ENCODE measurements around the gene ELOVL1.
"Not testable (repeated sequence)": the region's sequence is repeated elsewhere in the genome, so short reads cannot be mapped to it uniquely, and the experiment has no call there.

Gene ELOVL1

DNA sequence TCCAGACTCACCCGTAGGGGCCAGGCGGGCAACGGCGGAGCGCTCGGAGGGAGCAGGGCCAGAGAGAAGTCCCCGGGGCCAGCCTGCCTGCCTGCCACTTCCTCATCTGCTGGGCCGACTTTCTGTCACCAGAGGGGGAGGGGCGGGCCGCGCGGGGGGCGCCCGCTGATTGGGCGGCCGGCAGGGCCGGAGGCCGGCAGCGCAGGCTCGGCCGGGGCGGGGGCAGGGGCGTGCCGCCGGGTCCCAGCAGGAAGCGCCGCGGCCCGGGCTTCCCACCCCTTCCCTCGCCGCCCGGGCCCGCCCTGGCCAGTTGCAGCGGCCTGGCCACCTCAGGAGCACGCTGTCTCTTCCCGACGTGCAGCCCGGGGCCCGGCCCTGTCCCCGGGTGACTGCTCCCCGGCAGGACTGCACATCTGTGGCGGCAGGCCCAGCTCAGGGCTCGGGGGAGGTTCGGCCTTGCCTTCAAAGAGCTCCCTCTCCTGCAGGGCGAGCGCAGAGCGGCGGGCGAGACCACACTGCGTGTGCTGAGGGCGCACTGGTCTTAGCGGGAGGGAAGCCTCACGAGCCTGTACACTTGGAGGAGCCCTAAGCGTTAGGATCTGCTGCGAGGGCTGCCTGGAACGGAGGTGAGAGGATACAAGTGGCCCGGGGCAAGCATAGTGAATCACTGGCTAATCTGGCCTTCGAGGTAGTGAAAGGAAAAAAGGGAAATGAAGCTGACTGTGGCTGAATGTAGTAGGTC, at the start of gene ELOVL1:
Gene ELOVL1, minus strand, starts transcription at position 108 of the 742 bp plus-strand sequence. CDS start 2,402 bp downstream, outside the sequence.
- peaks cover 28% of the 10 kb centered on the region for H3K79me2 ChIP-seq (ENCODE audit: insufficient read depth, low read length)
- TF ChIP-seq, protein P1, sequence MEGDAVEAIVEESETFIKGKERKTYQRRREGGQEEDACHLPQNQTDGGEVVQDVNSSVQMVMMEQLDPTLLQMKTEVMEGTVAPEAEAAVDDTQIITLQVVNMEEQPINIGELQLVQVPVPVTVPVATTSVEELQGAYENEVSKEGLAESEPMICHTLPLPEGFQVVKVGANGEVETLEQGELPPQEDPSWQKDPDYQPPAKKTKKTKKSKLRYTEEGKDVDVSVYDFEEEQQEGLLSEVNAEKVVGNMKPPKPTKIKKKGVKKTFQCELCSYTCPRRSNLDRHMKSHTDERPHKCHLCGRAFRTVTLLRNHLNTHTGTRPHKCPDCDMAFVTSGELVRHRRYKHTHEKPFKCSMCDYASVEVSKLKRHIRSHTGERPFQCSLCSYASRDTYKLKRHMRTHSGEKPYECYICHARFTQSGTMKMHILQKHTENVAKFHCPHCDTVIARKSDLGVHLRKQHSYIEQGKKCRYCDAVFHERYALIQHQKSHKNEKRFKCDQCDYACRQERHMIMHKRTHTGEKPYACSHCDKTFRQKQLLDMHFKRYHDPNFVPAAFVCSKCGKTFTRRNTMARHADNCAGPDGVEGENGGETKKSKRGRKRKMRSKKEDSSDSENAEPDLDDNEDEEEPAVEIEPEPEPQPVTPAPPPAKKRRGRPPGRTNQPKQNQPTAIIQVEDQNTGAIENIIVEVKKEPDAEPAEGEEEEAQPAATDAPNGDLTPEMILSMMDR (IDR thresholded peaks at IDR 0.05; ENCODE audit: insufficient read depth, low read length, poor library complexity, severe bottlenecking): no peak
- no peak for TF ChIP-seq EZH2phosphoT487 (conservative IDR thresholded peaks at IDR 0.05; ENCODE audit: low read length)
- H3K27ac ChIP-seq (ENCODE audit: low read depth, low read length): peak within 1 kb of the TSS; percentile 84
- H3K4me2 ChIP-seq (ENCODE audit: low read depth, low read length, poor library complexity, severe bottlenecking): peak within 1 kb of the TSS; percentile 86
- peak within 1 kb of the TSS; percentile 98 for H3K4me3 ChIP-seq (ENCODE audit: insufficient read depth, low read length, poor library complexity, severe bottlenecking)
- H3K9ac ChIP-seq (ENCODE audit: low read length): peak within 1 kb of the TSS; percentile 94
- no peaks in the 10 kb centered on the region for H3K27me3 ChIP-seq (ENCODE audit: low read length)
- H3K9me2 ChIP-seq (replicated peaks; ENCODE audit: insufficient read depth, low read length): no peaks in the 10 kb centered on the region
- H3K36me3 ChIP-seq (ENCODE audit: low read length): no peaks in the 10 kb centered on the region
- peak within 1 kb of the TSS; percentile 58 for H2AFZ ChIP-seq (ENCODE audit: low read depth, low read length, severe bottlenecking)
- H3F3A ChIP-seq (ENCODE audit: insufficient read depth): peaks cover 14% of the 10 kb centered on the region
- H4K20me1 ChIP-seq (ENCODE audit: low read depth, low read length): no peaks in the 10 kb centered on the region
- H3K9me3 ChIP-seq (ENCODE audit: insufficient read depth, low read length): no peaks in the 10 kb centered on the region

DNA sequence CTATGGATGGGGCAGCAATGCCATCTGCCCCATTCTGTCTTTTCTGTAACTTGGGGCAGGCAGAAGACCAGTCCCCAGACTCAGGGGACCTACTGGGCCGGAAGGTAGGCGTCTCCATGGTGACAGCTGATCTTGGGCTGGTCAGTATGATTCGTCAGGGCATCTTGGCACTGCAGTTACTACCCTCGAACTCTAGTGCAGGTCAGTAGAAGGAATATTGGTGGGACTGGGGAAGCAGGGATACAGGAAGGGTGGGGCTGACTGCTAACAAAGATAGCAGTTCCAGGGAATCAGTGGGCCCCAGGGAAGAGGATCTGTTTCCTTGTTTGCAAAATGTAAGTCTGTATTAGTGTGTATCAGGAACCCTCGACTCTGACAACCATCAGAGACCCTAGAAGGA, 48.1 kb upstream of the ELOVL1 start:
- H2AFZ ChIP-seq (ENCODE audit: low read depth, low read length, severe bottlenecking): no peak overlapping the region
- H3K27me3 ChIP-seq (ENCODE audit: low read length): no peaks in the 10 kb centered on the region
- no peak overlapping the region for H3K9ac ChIP-seq (ENCODE audit: low read length)
- no peaks in the 10 kb centered on the region for H3K9me2 ChIP-seq (replicated peaks; ENCODE audit: insufficient read depth, low read length)
- no peaks in the 10 kb centered on the region for H3K79me2 ChIP-seq (ENCODE audit: insufficient read depth, low read length)
- no peak overlapping the region for H3K4me3 ChIP-seq (ENCODE audit: insufficient read depth, low read length, poor library complexity, severe bottlenecking)
- H4K20me1 ChIP-seq (ENCODE audit: low read depth, low read length): no peaks in the 10 kb centered on the region
- H3K4me2 ChIP-seq (ENCODE audit: low read depth, low read length, poor library complexity, severe bottlenecking): no peak overlapping the region
- no peaks in the 10 kb centered on the region for H3K36me3 ChIP-seq (ENCODE audit: low read length)
- H3K27ac ChIP-seq (ENCODE audit: low read depth, low read length): no peak overlapping the region
- no peaks in the 10 kb centered on the region for H3F3A ChIP-seq (ENCODE audit: insufficient read depth)
- TF ChIP-seq, protein P1 (IDR thresholded peaks at IDR 0.05; ENCODE audit: insufficient read depth, low read length, poor library complexity, severe bottlenecking): no peak
- TF ChIP-seq EZH2phosphoT487 (conservative IDR thresholded peaks at IDR 0.05; ENCODE audit: low read length): no peak
- H3K9me3 ChIP-seq (ENCODE audit: insufficient read depth, low read length): no peaks in the 10 kb centered on the region

DNA sequence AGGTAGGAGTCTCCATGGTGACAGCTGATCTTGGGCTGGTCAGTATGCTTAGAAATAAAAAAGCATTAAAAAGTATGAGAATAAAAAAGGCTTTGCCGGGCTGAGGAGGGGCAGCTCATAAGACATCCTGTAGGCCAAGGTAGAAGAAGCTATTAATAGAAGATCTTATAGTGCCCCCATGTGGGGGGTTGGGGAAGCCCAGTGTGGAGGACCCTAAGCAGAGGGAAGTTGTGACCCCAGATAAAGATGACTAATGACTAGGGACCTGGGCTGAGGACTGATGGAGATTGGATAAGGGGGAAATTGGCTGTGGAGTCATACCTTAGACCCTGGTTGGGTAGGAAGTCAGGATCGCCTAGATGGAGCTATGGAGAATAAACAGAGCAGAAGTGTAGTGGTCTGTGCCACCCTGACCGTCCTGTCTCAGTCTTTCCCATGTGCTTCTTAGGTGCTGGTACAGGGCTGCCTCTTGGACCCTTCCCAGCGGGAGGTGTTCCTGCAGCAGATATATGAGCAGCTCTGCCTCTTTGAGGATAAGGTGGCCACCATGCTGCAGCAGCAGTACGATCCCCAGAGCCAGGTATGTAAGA, 46.9 kb upstream of the ELOVL1 start:
- H3K4me3 ChIP-seq (ENCODE audit: insufficient read depth, low read length, poor library complexity, severe bottlenecking): no peak overlapping the region
- H3K9me2 ChIP-seq (replicated peaks; ENCODE audit: insufficient read depth, low read length): no peaks in the 10 kb centered on the region
- TF ChIP-seq, protein P1 (IDR thresholded peaks at IDR 0.05; ENCODE audit: insufficient read depth, low read length, poor library complexity, severe bottlenecking): peak; percentile 48
- TF ChIP-seq EZH2phosphoT487 (conservative IDR thresholded peaks at IDR 0.05; ENCODE audit: low read length): no peak
- no peak overlapping the region for H3K9ac ChIP-seq (ENCODE audit: low read length)
- no peak overlapping the region for H3K4me2 ChIP-seq (ENCODE audit: low read depth, low read length, poor library complexity, severe bottlenecking)
- no peak overlapping the region for H2AFZ ChIP-seq (ENCODE audit: low read depth, low read length, severe bottlenecking)
- no peaks in the 10 kb centered on the region for H3F3A ChIP-seq (ENCODE audit: insufficient read depth)
- H3K36me3 ChIP-seq (ENCODE audit: low read length): no peaks in the 10 kb centered on the region
- H4K20me1 ChIP-seq (ENCODE audit: low read depth, low read length): no peaks in the 10 kb centered on the region
- no peak overlapping the region for H3K27ac ChIP-seq (ENCODE audit: low read depth, low read length)
- no peaks in the 10 kb centered on the region for H3K9me3 ChIP-seq (ENCODE audit: insufficient read depth, low read length)
- H3K79me2 ChIP-seq (ENCODE audit: insufficient read depth, low read length): no peaks in the 10 kb centered on the region
- H3K27me3 ChIP-seq (ENCODE audit: low read length): no peaks in the 10 kb centered on the region

DNA sequence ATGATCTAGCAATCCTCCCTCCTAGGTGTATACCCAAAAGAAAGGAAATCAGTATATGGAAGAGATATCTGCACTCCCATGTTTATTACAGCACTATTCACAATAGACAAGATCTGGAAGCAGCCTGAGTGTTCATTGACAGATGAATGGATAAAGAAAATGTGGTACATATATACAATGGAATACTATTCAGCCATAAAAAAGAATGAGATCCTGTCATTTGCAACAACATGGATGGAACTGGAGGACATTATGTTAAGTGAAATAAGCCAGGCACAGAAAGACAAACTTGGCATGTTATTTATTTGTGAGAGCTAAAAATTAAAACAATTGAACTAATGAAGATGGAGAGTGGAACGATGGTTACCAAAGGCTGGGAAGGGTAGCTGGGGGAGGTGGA, 45.6 kb upstream of the ELOVL1 start:
- H3K4me2 ChIP-seq (ENCODE audit: low read depth, low read length, poor library complexity, severe bottlenecking); H3K27ac ChIP-seq (ENCODE audit: low read depth, low read length); H3K4me3 ChIP-seq (ENCODE audit: insufficient read depth, low read length, poor library complexity, severe bottlenecking); H3K36me3 ChIP-seq (ENCODE audit: low read length); H2AFZ ChIP-seq (ENCODE audit: low read depth, low read length, severe bottlenecking); H3K79me2 ChIP-seq (ENCODE audit: insufficient read depth, low read length); H3K9me2 ChIP-seq (replicated peaks; ENCODE audit: insufficient read depth, low read length); H4K20me1 ChIP-seq (ENCODE audit: low read depth, low read length); H3F3A ChIP-seq (ENCODE audit: insufficient read depth); H3K9me3 ChIP-seq (ENCODE audit: insufficient read depth, low read length); H3K9ac ChIP-seq (ENCODE audit: low read length); H3K27me3 ChIP-seq (ENCODE audit: low read length): not testable (repeated sequence)
